ENCODE measurements around the gene ZNF524. TPM values are rescaled to one million over a fixed set of nuclear protein-coding genes. Genes with fewer than 3 reads are reported as not detected.

Gene ZNF524
- total RNA-seq, 3 donors from 2014 or later (not counting 1 experiment from before 2014, with no cell fraction given), result 9.2 to 12.6 (median 12.5) TPM

DNA sequence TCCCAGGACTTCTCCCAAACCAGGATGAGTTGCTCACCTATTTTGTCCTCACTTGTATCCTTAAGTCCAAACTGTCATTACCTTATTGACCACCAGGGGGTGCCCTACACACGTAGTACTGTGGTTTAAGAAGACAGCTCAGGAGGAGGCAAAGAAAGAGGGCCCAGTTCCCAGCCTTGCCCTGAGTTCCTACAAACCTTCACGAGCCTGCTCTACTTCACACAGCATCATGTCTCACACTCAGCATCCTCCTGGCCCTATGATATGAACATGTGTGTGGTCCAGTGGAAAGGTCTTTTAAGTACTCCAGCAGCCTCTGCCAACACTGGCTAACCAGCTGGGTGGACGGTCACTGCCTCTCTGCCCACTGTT, 32.4 kb downstream of the ZNF524 start:
- H3K9me3 Mint-ChIP-seq, result no peaks in the 10 kb centered on the region
- peaks cover 34 to 40% of the 10 kb centered on the region in 2 donors for H3K4me1 Mint-ChIP-seq
- DNase-seq (peak; percentile 74 to 97), ATAC-seq (peak; percentile 62 to 83 (median 63))
- 50% methylated on average over 2 of the region's 3 CpGs for WGBS (ENCODE audit: insufficient coverage)
- intact Hi-C loops (cut with micrococcal nuclease), result loop anchor here (10.0 kb wide), 1 partner anchor 172 kb away; no protein-coding TSS in a partner anchor
- H3K36me3 Mint-ChIP-seq, result no peaks in the 10 kb centered on the region
- H3K27ac ChIP-seq (ENCODE audit: low read length), result no peak overlapping the region
- H3K27me3 ChIP-seq (ENCODE audit: control insufficient read depth, insufficient read depth, low read length), result no peaks in the 10 kb centered on the region
- TF ChIP-seq, protein P1, sequence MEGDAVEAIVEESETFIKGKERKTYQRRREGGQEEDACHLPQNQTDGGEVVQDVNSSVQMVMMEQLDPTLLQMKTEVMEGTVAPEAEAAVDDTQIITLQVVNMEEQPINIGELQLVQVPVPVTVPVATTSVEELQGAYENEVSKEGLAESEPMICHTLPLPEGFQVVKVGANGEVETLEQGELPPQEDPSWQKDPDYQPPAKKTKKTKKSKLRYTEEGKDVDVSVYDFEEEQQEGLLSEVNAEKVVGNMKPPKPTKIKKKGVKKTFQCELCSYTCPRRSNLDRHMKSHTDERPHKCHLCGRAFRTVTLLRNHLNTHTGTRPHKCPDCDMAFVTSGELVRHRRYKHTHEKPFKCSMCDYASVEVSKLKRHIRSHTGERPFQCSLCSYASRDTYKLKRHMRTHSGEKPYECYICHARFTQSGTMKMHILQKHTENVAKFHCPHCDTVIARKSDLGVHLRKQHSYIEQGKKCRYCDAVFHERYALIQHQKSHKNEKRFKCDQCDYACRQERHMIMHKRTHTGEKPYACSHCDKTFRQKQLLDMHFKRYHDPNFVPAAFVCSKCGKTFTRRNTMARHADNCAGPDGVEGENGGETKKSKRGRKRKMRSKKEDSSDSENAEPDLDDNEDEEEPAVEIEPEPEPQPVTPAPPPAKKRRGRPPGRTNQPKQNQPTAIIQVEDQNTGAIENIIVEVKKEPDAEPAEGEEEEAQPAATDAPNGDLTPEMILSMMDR (IDR thresholded peaks at IDR 0.05), result peak; percentile 75
- no peaks in the 10 kb centered on the region for H3K36me3 ChIP-seq (ENCODE audit: control insufficient read depth, insufficient read depth, low read length)
- H3K9me3 ChIP-seq (ENCODE audit: control insufficient read depth, insufficient read depth, low read length), result no peaks in the 10 kb centered on the region
- H3K4me3 ChIP-seq (ENCODE audit: low read length), result no peak overlapping the region
- H3K27me3 Mint-ChIP-seq (ENCODE audit: low read depth in 2 of 2), result no peaks in the 10 kb centered on the region
- H3K27ac Mint-ChIP-seq, result peak overlapping the region; percentile 15 to 77
- H3K4me1 ChIP-seq (ENCODE audit: control insufficient read depth, insufficient read depth, low read length), result peaks cover 39% of the 10 kb centered on the region
- peak overlapping the region; percentile 11 for H3K4me3 Mint-ChIP-seq

DNA sequence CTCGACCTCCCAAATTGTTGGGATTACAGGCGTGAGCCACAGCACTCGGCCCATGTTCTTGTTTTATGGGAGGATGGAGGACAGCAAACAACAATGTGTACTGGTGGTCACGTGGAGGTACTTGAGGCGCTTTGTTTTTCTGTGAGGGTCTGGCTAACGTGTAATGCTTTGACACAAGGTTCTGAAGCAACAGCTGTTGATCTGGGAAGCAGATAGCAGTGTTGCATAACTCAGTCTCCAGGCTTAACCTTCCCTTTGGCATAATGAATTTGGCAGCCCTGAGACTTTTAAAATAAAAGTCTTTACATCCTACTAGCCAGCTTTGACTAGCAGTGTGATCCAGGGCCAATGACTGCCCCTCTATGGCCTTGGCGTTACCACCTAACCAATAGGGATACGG, 33.8 kb downstream of the ZNF524 start:
- Mint-ChIP-seq H3K27ac (peak overlapping the region; percentile 100), H3K4me1 (peaks cover 41 to 48% of the 10 kb centered on the region in 2 donors), H3K36me3 (no peaks in the 10 kb centered on the region), H3K27me3 (ENCODE audit: low read depth in 2 of 2) (no peaks in the 10 kb centered on the region), H3K4me3 (no peak overlapping the region), H3K9me3 (no peaks in the 10 kb centered on the region)
- Histone ChIP-seq H3K27me3 (ENCODE audit: control insufficient read depth, insufficient read depth, low read length) (no peaks in the 10 kb centered on the region), H3K27ac (ENCODE audit: low read length) (no peak overlapping the region), H3K36me3 (ENCODE audit: control insufficient read depth, insufficient read depth, low read length) (no peaks in the 10 kb centered on the region), H3K9me3 (ENCODE audit: control insufficient read depth, insufficient read depth, low read length) (no peaks in the 10 kb centered on the region), H3K4me1 (ENCODE audit: control insufficient read depth, insufficient read depth, low read length) (peaks cover 44% of the 10 kb centered on the region), H3K4me3 (ENCODE audit: low read length) (no peak overlapping the region)
- TF ChIP-seq, protein P1 (IDR thresholded peaks at IDR 0.05), result no peak
- ATAC-seq, result no peak
- no peak for DNase-seq
- 85% methylated on average over 8 of the region's 8 CpGs for WGBS (ENCODE audit: insufficient coverage)
- intact Hi-C loops (cut with micrococcal nuclease), result loop anchor here (10.0 kb wide), 1 partner anchor 171 kb away; no protein-coding TSS in a partner anchor

DNA sequence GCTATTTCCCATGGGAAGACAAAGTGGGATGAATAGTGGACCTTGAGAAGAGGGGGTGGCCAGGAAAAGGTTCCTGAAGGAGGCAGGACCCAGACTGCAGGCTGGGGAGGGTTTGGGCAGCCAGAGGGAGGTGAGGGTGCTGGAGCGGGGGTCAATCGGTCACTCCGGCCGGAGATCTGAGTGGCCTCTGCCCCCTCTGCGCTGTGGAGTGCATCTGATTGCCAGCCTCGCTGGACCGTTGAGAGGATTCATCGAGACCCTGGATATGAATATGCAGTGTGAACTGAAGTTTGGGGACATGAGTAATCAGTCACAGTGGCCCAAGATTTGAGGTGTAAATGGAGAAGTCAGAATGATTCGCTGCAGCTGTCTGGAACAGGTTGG, 35.2 kb downstream of the ZNF524 start:
- Mint-ChIP-seq H3K9me3 (no peaks in the 10 kb centered on the region), H3K4me3 (peak overlapping the region; percentile 100), H3K4me1 (peaks cover 45 to 56% of the 10 kb centered on the region in 2 donors), H3K27me3 (ENCODE audit: low read depth in 2 of 2) (no peaks in the 10 kb centered on the region), H3K36me3 (no peaks in the 10 kb centered on the region), H3K27ac (peak overlapping the region; percentile 100)
- H3K27me3 ChIP-seq (ENCODE audit: control insufficient read depth, insufficient read depth, low read length), result no peaks in the 10 kb centered on the region
- intact Hi-C loops (cut with micrococcal nuclease), result loop anchor here (1.0 to 10.0 kb wide), 2 partner anchors 19 to 169 kb away; no protein-coding TSS in a partner anchor
- H3K36me3 ChIP-seq (ENCODE audit: control insufficient read depth, insufficient read depth, low read length), result no peaks in the 10 kb centered on the region
- DNase-seq, result peak in 1 of 2 donors; percentile 51
- peaks cover 59% of the 10 kb centered on the region for H3K4me1 ChIP-seq (ENCODE audit: control insufficient read depth, insufficient read depth, low read length)
- peak overlapping the region; percentile 71 for H3K4me3 ChIP-seq (ENCODE audit: low read length)
- 12% methylated on average over 9 of the region's 9 CpGs for WGBS (ENCODE audit: insufficient coverage)
- peak overlapping the region; percentile 94 for H3K27ac ChIP-seq (ENCODE audit: low read length)
- ATAC-seq, result peak in 1 of 3 donors; percentile 41
- TF ChIP-seq, protein P1 (IDR thresholded peaks at IDR 0.05), result no peak
- no peaks in the 10 kb centered on the region for H3K9me3 ChIP-seq (ENCODE audit: control insufficient read depth, insufficient read depth, low read length)
